Endodermal cell (in vitro differentiated cells): ENCODE data around the gene SERPINB5. TPM values are rescaled to one million over a fixed set of nuclear protein-coding genes. Genes with fewer than 3 reads are reported as not detected.

ENCODE experiments used
- DNase-seq: peaks from one replicate; pipeline ENCODE4 v3.0.0-alpha.2; 2017
- H3K27ac ChIP-seq: 2 replicates; pipeline ENCODE4 v1.5.1; 2013; ENCODE audit warnings: mild to moderate bottlenecking, low read depth, low read length, moderate library complexity
- H3K27me3 ChIP-seq: 2 replicates; pipeline ENCODE4 v1.6.1; 2013; ENCODE audit warnings: mild to moderate bottlenecking, low read length, moderate library complexity; ENCODE audit not compliant: insufficient read depth, control insufficient read depth, poor library complexity, severe bottlenecking
- H3K36me3 ChIP-seq: 2 replicates; pipeline ENCODE4 v1.7.0; 2013; ENCODE audit warnings: mild to moderate bottlenecking, low read length, moderate library complexity; ENCODE audit not compliant: control insufficient read depth, insufficient read depth
- H3K4me1 ChIP-seq: one replicate; pipeline ENCODE4 v1.7.0; 2013; ENCODE audit warnings: low read length; ENCODE audit not compliant: control insufficient read depth, insufficient read depth
- H3K4me3 ChIP-seq: 2 replicates; pipeline ENCODE4 v1.5.1; 2013; ENCODE audit warnings: mild to moderate bottlenecking, low read length, moderate library complexity
- H3K9ac ChIP-seq: 2 replicates; pipeline ENCODE4 v1.6.1; 2013; ENCODE audit warnings: mild to moderate bottlenecking, low read length, moderate library complexity; ENCODE audit not compliant: poor library complexity, severe bottlenecking; ENCODE audit errors: extremely low read depth
- H3K9me3 ChIP-seq: 2 replicates; pipeline ENCODE4 v1.6.1; 2013; ENCODE audit warnings: mild to moderate bottlenecking, low read length, moderate library complexity; ENCODE audit not compliant: control insufficient read depth
- H3K27ac Mint-ChIP-seq: 2 replicates; pipeline ENCODE4 v1.8.0; 2020; ENCODE audit warnings: mixed read lengths
- H3K27me3 Mint-ChIP-seq: 2 replicates; pipeline ENCODE4 v1.8.0; 2021; ENCODE audit warnings: mild to moderate bottlenecking, mixed read lengths; ENCODE audit not compliant: insufficient read depth
- H3K36me3 Mint-ChIP-seq: 2 replicates; pipeline ENCODE4 v1.8.0; 2020; ENCODE audit warnings: low read depth, mixed read lengths
- H3K4me1 Mint-ChIP-seq: 2 replicates; pipeline ENCODE4 v1.8.0; 2020; ENCODE audit warnings: mixed read lengths
- H3K4me3 Mint-ChIP-seq: 2 replicates; pipeline ENCODE4 v1.8.0; 2020; ENCODE audit warnings: mild to moderate bottlenecking, moderate library complexity, mixed read lengths
- H3K9me3 Mint-ChIP-seq: 2 replicates; pipeline ENCODE4 v1.8.0; 2020; ENCODE audit warnings: mild to moderate bottlenecking, mixed read lengths
- CTCF ChIP-seq: fragments of 200-600 bp; sonication (generic); conservative IDR thresholded peaks from 2 replicates; pipeline ENCODE4 v1.5.0; 2021; ENCODE audit warnings: antibody characterized with exemption, mild to moderate bottlenecking
- WGBS, 2 experiments: methylation state at CpG; one replicate each; pipeline versions ENCODE4 v1.1.5 to v1.1.7; 2013; ENCODE audit warnings: missing lambda C conversion rate in 2 of 2, mixed read lengths in 1 of 2; ENCODE audit not compliant: insufficient coverage in 1 of 2, insufficient read length in 1 of 2; 5-methylcytosine and 5-hydroxymethylcytosine counted together
- total RNA-seq, 2 donors: library from RNA; stranded (reverse); fragmentation: NEBNext Ultra II Directional in 1 of 2; extraction: Animal tissue kit (Norgen Biotek cat#: 25700) in 1 of 2; gene quantifications; 2 replicates in 1 of 2; 3 replicates in 1 of 2; pipeline ENCODE4 v1.2.1, GENCODE V29; 2021

SERPINB5 gene
- total RNA-seq, 2 donors from 2014 or later: 3.3 TPM; not detected in 1

- H3K9me3 Mint-ChIP-seq: no peaks in the 10 kb centered on the region
- H3K27me3 Mint-ChIP-seq: no peaks in the 10 kb centered on the region
- no peaks in the 10 kb centered on the region for H3K9me3 ChIP-seq
- no peak overlapping the region for H3K27ac Mint-ChIP-seq
- H3K36me3 ChIP-seq: no peaks in the 10 kb centered on the region
- H3K27me3 ChIP-seq: no peaks in the 10 kb centered on the region
- WGBS, 2 experiments: 90 to 95% methylated on average over 7 to 11 of the region's 12 CpGs
- peaks cover 8% of the 10 kb centered on the region for H3K4me1 ChIP-seq
- H3K9ac ChIP-seq: no peak overlapping the region
- no peak for DNase-seq
- H3K36me3 Mint-ChIP-seq: no peaks in the 10 kb centered on the region
- no peak overlapping the region for H3K4me3 Mint-ChIP-seq
- no peak overlapping the region for H3K27ac ChIP-seq
- no peak for TF ChIP-seq CTCF
- no peak overlapping the region for H3K4me3 ChIP-seq
- peaks cover 15% of the 10 kb centered on the region for H3K4me1 Mint-ChIP-seq
Observed at GRCh38 chr18:63470751-63471150, 6.0 kb upstream of the SERPINB5 start.

GRCh38 chr18:63472380-63472779, 4.4 kb upstream of the SERPINB5 start:
- Mint-ChIP-seq H3K9me3 (no peaks in the 10 kb centered on the region), H3K36me3 (no peaks in the 10 kb centered on the region), H3K4me3 (no peak overlapping the region), H3K27me3 (no peaks in the 10 kb centered on the region), H3K27ac (no peak overlapping the region), H3K4me1 (peaks cover 7% of the 10 kb centered on the region)
- 96 to 100% methylated on average over 1 to 5 of the region's 5 CpGs for WGBS, 2 experiments
- H3K27ac ChIP-seq: no peak overlapping the region
- no peak for TF ChIP-seq CTCF
- no peak for DNase-seq
- H3K27me3 ChIP-seq: no peaks in the 10 kb centered on the region
- no peaks in the 10 kb centered on the region for H3K9me3 ChIP-seq
- no peak overlapping the region for H3K4me3 ChIP-seq
- no peaks in the 10 kb centered on the region for H3K36me3 ChIP-seq
- H3K9ac ChIP-seq: no peak overlapping the region
- no peaks in the 10 kb centered on the region for H3K4me1 ChIP-seq

- no peak for DNase-seq
- H3K4me1 Mint-ChIP-seq: peaks cover 7% of the 10 kb centered on the region
- H3K9me3 ChIP-seq: no peaks in the 10 kb centered on the region
- H3K27me3 ChIP-seq: no peaks in the 10 kb centered on the region
- H3K27ac Mint-ChIP-seq: no peak overlapping the region
- no peaks in the 10 kb centered on the region for H3K36me3 ChIP-seq
- H3K9ac ChIP-seq: no peak overlapping the region
- peaks cover 2% of the 10 kb centered on the region for H3K4me1 ChIP-seq
- H3K27ac ChIP-seq: no peak overlapping the region
- 93 to 98% methylated on average over 7 of the region's 7 CpGs for WGBS, 2 experiments
- H3K4me3 Mint-ChIP-seq: peak overlapping the region; percentile 52
- no peak overlapping the region for H3K4me3 ChIP-seq
- H3K36me3 Mint-ChIP-seq: no peaks in the 10 kb centered on the region
- no peaks in the 10 kb centered on the region for H3K27me3 Mint-ChIP-seq
- H3K9me3 Mint-ChIP-seq: no peaks in the 10 kb centered on the region
- no peak for TF ChIP-seq CTCF
Observed at GRCh38 chr18:63477200-63477599, 442 bp downstream of the SERPINB5 start.
